NOMO-1 (cell line): Measurements from ENCODE around the gene NUFIP2.
"Not testable (repeated sequence)": the region's sequence is repeated elsewhere in the genome, so short reads cannot be mapped to it uniquely, and the experiment has no call there.

Experiments
- DNase-seq, 2 experiments: peaks; one replicate each; lab custom pipeline; 2025; ENCODE audit not compliant: unreplicated experiment in 2 of 2; lab: John Stamatoyannopoulos, UW

NUFIP2 gene

DNA sequence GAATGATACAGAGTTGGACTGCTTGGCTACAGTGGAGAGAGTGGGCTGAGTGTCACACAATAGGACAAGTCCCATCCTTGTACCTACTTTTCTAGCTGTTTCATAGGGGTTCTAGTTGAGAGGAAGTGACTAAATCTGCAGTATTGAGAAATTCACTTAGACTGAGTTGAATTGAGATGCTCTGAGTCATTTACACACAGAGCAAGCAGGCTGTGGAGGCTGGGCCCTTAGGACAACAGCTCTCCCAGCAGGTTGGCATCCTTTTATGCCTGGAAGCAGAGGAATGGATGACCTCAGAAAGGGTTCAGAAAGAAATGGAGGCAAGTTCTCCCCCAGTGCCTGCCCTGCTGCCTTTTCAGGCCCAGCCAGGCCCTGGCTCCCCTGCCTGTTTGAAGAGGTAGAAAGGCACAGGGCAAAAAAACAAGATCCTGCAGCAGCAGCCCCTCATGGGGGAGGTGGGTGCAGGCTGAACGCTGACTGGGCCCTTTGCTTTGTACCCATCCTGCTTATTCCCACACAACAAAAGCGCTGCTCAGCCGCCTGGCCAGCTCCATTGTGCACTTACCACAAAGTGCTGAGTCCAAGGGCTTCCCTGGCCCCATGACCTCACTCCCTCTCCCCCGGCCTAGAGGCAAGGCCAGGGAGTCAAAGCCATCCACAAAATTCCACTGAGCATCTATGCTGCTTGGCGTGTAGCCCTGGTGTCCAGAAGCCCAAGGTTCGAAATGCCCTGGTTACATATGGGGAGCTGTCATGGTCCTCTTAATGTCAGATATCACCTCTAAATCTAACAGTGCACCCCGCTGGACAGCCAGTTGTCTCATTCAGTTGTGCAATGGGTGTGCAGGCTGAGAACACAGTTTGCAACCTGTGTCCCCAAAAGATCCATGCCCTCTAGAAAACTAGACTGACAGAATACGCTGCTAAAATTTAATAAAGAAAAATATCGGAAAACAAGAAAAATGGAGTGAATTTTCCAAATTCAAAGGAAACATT lies 52.7 kb downstream of the NUFIP2 start:
- peak; percentile 73 to 95 for DNase-seq

DNA sequence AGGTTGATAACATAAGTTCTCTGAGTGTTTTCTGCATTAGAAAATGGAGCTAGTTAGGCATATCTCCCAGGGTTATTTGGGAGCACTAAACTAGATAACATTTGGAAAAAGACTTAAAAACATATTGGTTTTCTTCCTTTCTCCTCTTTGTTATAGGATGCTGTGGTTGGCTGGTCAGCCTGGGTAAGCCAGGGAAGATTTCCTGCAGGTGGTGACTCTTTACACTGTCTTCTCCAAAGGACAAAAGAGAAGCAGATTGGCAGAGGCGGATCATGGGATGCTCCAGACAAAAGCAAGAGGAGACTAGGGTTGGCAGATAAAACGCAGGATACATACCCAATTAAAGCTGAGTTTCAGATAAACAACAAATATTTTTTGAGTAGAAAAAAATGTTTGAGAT lies 53.5 kb downstream of the NUFIP2 start:
- DNase-seq, result no peak

DNA sequence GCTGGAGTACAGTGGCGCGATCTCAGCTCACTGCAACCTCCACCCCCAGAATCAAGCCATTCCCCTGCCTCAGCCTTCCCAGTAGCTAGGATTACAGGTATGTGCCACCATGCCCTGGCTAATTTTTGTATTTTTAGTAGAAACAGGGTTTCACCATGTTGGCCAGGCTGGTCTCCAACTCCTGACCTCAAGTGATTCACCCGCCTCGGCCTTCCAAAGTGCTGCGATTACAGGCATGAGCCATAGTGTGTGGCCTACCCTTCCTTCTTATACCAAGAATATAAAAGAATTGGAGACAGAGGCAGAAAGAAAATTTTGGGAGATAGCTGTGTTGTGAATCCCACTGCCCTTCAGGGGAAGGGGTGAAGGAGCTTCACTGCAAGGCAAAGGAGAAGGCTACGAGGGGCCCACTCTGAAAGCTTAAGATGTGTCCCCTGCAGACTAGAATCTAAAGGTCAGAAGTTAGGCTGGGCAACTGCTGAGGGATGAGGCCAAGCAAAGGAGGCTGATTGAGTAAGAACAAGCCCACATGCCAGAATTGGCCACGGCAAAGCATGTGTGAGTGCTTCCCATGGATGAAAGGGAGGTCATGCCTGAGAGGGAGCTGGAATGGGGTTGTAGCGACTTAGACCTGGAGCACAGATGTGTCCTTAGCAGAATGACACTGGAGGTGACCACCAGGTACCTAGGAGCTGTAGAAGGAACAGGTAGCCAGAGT lies 55.7 kb downstream of the NUFIP2 start:
- DNase-seq, result no peak

DNA sequence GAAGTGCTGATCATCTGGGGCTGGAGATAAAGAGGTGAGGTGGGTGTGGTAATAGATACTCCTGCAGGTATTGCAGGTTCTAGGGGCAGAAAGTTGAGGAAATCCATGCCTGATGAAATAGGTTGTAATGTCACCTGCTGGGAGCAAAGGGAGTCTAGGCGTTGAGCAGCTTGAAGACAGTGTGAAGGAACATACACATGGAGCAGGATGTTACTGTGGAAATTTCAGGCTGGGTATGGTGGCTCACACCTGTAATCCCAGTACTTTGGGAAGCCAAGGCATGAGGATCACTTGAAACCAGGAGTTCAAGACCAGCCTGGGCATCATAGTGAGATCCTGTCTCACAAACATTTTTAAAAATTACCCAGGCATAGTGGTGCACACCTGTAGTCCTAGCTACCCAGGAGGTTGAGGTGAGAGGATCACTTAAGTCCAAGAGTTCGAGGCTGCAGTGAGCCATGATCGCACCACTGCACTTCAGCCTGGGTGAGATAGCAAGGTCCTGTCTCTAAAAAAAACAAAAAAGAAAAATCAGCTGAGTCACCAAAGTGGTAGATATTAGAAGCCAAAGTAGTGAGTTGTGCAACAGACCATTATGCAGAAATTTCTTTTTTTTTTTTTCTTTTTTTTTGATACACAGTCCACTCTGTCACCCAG lies 56.3 kb downstream of the NUFIP2 start:
- peak; percentile 55 to 84 for DNase-seq

DNA sequence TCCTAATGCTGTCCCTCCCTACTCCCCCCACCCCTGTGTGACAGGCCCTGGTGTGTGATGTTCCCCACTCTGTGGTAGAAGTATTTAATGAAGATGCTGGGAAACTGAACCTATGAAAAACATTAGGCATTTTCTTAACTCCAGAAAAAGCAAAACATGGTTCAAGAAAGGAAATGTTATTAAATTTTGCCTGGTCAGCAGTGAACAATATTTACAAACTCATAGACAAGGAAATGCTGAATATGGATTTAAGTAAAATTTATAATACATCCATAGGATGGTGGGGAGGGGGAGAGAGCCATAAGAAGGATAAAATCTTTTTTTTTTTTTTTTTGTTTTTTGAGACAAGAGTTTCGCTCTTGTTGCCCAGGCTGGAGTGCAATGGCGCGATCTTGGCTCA lies 58.0 kb downstream of the NUFIP2 start:
- no peak for DNase-seq

DNA sequence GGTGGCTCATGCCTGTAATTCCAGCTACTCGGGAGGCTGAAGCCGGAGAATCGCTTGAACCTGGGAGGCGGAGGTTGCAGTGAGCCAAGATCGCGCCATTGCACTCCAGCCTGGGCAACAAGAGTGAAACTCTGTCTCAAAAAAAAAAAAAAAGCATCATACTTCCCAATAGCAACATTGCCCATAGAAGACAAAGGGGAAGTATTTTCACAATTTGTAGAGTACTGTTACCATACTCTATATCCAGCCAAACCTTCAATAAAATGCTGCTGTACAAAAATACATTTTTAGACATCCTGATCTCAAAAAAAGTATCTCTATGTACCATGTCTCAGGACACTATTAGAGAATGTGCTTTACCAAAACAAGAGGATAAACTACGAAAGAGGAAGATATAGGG lies 59.0 kb downstream of the NUFIP2 start:
- DNase-seq, result peak in 1 of 2 experiments; percentile 40

DNA sequence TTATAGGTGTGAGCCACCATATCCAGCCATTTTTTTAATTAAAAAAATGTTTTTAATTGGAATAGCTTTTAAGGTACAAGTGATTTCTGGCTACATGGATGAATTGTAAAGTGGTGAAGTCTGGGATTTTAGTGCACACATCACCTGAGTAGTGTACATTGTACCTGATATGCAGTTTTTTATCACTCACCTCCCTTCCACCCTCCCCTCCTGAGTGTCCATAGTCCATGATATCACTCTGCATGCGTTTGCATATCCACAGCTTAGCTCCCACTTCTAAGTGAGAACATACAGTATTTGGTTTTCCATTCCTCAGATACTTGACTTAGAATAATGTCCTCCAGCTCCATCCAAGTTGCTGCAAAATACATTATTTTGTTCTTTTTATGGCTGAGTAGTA lies 60.6 kb downstream of the NUFIP2 start:
- DNase-seq, result no peak

DNA sequence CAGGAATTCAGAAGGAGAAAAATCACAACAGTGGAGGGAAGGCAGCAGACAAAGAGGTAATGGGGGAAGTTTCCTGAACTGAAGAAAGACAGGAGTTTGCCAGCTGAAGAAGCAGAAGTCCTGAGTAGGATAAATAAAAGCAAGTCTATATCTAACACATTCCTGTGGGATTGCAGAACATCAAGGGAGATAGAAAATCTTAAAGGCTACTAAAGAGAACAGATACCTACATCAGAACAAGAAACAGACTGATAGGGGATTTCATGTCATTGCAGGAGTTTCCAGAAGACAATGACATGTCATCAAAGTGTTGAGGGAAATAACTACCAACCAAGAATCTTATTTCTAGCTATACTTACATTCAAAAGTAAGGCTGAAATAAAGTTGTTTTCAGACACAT lies 68.6 kb downstream of the NUFIP2 start:
- no peak for DNase-seq

DNA sequence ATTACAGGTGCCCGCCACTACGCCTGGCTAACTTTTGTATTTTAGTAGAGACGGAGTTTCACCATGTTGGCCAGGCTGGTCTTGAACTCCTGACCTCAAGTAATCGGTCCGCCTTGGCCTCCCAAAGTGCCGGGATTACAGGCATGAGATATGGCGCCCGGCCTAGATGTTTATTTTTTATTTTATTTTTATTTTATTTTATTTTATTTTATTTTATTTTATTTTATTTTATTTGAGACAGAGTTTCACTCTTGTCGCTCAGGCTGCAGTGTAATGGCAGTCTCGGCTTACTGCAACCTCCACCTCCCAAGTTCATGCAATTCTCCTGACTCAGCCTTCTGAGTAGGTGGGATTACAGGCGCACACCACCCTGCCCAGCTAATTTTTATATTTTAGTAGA lies 72.6 kb downstream of the NUFIP2 start:
- DNase-seq, result not testable (repeated sequence)

DNA sequence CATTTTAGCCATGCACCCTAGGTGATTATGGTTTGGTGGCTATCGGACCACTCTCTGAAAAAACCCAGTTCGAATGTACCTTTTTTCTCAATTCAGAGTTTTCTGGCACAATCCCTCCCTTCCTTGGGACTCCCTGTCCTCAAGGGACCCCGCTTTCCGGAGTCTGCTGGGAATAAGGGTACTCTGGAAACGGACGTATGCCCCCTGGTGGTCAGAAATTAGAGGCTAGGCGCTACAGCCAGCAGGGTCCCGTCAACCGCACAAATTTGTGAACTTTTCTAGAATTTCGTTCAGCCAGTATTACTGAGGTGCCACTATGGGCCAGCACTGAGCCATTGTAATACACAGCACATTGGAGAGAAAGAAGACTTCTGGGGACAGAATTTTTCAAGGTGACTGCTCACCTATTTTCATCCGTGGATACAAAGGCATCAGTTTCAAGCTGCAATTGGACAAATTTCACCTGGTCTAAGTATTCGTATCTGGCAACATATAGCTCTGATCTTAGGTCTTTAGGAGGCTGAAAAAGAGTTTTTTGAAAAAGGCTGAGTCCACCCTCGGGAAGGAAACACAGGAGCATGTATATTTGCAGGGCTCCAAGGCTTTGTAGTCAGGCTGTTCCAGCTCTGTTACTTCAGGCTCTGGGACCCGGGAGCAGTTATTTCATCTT lies 74.4 kb downstream of the NUFIP2 start:
- peak; percentile 83 to 85 for DNase-seq

DNA sequence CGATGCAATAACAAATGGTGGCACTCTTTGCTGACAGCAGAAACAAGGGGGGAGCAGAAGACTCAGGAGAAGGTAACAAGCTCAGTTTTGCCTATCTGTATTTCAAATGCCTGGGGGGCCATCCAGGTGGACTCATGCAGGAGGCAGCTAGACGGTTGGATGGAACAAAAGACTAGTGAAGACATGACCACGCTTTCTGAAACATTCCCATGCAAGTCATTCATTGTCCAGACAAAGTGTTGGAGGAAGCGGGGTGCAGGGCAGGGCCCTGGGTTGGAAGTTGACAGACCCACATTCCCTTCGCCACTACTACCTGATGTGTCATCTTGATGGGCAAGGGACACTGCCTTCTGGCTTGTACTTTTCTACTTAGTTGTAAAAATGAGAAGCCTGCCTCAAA lies 77.1 kb downstream of the NUFIP2 start:
- no peak for DNase-seq

DNA sequence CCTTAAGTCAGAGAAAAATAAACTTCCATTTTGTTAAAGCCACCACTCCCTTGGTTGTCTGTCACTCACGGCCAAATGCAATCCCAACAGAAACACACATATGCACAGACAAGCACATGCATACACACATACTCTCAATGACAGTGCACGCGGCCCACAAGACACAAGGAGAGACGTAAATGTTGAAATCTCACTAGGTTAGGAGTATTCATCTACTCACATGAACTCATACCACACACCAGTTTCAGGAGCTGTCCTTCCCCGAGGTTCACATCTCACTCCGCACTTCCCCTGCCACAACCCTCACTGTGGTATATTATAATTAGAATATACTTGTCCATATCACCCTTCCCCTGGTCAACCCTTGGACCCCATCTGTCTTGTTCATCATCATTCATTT lies 77.8 kb downstream of the NUFIP2 start:
- DNase-seq, result no peak

DNA sequence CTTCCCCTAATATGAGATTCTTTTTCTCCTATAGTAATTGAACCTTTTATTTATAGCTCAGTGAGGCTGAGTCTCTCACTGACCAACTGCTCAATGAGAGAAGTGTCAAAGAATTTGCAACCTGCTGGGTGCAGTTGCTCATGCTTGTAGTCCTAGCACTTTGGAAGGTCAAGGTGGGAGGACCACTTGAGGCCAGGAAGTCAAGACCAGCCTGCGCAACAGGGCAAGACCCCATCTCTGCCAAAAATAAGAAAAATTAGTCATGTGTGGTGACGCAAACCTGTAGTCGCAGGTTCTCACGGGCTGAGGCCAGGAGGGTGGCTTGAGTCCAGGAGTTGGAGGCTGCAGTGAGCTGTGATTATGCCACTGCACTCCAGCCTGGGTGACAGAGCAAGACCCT lies 78.2 kb downstream of the NUFIP2 start:
- DNase-seq, result no peak

DNA sequence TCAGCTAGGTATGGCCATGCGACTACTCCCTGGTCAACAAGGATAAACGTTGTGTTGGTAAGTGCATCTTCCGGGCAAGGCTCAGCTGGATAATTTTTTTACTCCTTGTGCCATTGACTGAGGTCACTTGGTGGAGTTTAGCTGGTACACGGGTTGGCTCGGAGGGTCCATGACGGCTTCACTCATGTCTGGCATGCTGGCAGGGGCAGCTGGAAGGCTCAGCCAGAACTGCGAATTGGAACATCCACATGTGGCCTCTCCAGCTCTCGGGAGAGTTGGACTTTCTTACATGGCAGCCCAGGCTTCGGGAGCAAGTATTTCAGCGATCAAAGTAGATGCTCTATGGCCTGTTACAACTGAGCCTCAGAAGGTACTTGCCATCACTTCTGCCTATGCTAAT lies 78.8 kb downstream of the NUFIP2 start:
- no peak for DNase-seq

DNA sequence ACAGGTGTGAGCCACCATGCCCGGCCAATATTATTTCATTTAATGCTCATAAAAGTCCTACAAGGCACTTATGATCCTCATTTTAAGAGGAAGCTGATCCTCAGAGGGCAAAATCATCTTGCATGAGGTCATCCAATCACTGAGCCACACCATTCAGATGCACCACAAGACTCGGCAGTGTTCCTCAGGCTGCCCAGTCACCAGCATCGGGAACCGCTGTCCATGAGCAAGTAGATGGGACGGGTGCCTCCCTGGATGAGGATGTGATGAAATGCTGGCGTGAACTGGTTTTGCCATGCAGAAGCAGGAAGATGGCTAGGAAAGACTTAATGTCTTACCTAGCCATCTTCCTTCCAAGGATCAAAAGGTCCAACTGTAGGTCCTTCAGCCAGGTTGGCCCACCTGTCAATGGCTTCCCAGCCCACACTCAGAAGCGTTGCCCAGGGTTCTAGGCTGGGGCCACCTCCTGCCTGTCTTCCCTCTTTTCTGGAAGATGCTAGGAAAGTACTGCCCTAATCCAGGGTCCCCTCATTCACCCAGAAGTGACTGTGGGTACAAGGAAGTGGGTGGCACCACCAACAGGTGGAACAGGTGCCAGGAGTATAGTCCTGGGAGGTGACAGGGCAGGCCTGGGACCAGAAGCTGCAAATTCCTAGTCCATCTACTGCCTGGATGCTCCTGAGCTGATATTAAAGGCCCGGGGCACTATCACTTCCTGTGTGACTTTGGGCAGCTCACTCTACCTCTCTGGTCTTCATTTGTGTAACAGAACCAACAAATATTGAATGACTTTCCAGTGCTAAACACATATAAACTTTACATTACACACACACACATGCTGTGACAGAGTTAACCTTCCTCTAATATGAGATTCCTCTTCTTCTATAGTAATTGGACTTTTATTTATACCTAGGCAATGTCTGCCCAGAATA lies 79.5 kb downstream of the NUFIP2 start:
- peak in 1 of 2 experiments; percentile 17 for DNase-seq

DNA sequence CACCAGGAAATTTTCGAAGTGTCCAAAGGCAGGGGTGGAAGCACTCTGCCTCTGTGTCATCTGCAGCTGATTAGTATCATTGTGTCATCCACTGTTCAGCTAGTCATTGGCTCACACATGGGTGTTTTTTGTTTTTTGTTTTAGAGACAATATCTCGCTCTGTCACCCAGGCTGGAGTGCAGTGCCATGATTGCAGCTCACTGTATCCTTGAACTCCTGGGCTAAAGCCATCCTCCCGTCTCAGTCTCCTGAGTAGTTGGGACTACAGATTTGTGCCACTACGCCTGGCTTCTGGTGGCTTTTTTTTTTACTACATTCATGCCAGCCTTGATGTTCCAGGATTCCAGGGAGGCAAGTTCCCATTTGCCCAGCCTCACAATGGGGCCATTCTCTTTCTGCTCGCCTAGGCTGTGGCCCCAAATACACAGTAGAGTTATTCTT lies 81.2 kb downstream of the NUFIP2 start:
- DNase-seq, result no peak

DNA sequence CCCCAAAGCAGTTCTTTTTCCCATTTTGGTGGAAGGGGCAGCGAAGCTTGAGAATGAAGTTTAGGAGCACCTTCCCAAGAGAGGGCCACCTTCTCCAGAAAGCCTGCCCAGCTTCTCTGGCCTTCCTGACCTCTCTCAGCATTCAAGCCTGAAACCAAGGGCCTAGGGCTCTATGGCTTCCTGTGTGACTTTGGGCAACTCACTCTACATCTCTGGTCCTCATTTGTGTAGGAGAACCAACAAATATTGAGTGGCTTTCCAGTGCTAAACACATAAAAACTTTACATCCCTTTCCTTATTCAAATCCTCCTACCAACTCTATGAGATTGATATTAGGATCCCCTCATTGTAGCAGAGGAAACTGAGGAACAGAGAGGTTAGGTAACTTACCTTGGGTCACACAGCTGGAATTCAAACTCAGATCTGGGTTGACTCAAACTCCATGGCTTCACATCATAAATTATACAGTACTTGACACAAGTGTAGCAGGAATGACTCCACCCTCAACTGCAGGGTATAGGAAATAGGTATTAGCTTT lies 81.8 kb downstream of the NUFIP2 start:
- no peak for DNase-seq

DNA sequence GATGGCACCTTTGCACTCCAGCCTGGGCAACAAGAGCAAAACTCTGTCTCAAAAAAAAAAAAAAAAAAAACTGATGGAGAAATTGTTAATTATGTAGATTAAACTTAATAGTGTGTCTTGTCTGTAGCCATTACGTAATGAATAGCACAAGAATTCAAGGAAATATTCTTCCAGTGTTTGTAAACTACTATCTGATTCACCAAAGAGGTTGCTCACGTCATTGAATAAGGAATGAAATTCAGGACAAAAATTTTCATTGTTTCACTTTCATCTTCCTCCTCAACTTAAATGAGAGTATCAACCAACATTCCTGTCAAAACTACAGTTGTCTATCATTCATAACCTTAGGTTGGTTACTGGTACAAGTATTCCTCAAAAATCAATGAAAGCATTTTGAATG lies 83.1 kb downstream of the NUFIP2 start:
- no peak for DNase-seq

DNA sequence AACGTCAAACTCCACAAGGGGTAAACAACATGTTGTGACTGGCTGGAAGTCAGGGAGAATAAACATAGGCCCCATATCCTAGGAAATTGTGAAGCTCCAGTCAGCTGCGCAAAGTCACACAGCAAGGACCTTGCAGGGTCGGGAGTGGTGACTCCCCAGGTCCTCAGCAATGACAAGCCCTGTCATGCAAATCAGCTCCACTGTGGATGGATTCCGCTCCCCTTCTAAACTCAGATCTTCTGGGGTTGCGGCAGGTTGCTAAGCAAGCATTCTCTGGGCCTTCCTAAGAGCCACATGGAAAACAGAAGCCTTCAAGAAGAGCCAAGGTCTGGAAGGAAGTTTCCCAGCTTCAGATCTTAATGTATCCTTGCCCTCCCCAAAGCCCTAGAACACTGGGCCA lies 84.9 kb downstream of the NUFIP2 start:
- no peak for DNase-seq
